HepG2 (cell line): Measurements from ENCODE around the gene TLR6. TPM values are rescaled to one million over a fixed set of nuclear protein-coding genes. Genes with fewer than 3 reads are reported as not detected.

Experiments used
- ATAC-seq: fragments of 200-7000 bp; cut with Tn5 transposase; 3 replicates; pipeline ENCODE4 v1.9.1; 2020; ENCODE audit warnings: mild to moderate bottlenecking, moderate library complexity
- BruUV-seq: library from RNA; stranded (reverse); fragments of 400-500 nt; replicated peaks from 2 replicates; lab custom pipeline; 2021; lab: Mats Ljungman, UMichigan
- CTCF ChIA-PET: fragments of 300-600 bp; formaldehyde crosslinking; extraction: SDS; loops from one replicate; lab custom pipeline; 2021; ENCODE audit warnings: low total read pairs, inconsistent platforms, low intra/inter-chr PET ratio; lab: Yijun Ruan, JAX
- POLR2A ChIA-PET: fragments of 350-600 bp; sonication (Branson Sonifier 250); formaldehyde crosslinking; loops from one replicate; lab custom pipeline; 2020; ENCODE audit warnings: antibody characterized with exemption, inconsistent platforms; lab: Yijun Ruan, JAX
- DNase-seq: peaks from one replicate; pipeline ENCODE4 v3.0.0-alpha.2; 2015; ENCODE audit warnings: low spot score
- FAIRE-seq: peaks from 3 replicates; lab custom pipeline; 2011; peaks lifted over from hg19 to GRCh38; lab: Jason Lieb, UNC
- H2AFZ ChIP-seq: one replicate; pipeline ENCODE4 v1.6.1; 2011; ENCODE audit warnings: low read length, inconsistent platforms
- H3K27ac ChIP-seq: fragments of 300-600 bp; 3 replicates; pipeline ENCODE4 v1.8.0; 2011; ENCODE audit warnings: mixed run types, mild to moderate bottlenecking, mixed read lengths, low read length, inconsistent platforms; ENCODE audit not compliant: insufficient read depth; ENCODE audit errors: extremely low read length
- H3K27me3 ChIP-seq, 2 experiments: fragments of 200-600 bp in 1 of 2; 2 replicates in 1 of 2; 3 replicates in 1 of 2; pipeline versions ENCODE4 v1.6.0 to v1.8.0; 2011; ENCODE audit warnings: low read length in 2 of 2, mild to moderate bottlenecking in 2 of 2, moderate library complexity in 2 of 2, inconsistent platforms in 1 of 2; ENCODE audit not compliant: insufficient read depth in 2 of 2, control insufficient read depth in 1 of 2
- H3K36me3 ChIP-seq, 2 experiments: fragments of 200-600 bp in 1 of 2; replicated peaks in 1 of 2; 2 replicates in 1 of 2; 3 replicates in 1 of 2; pipeline versions ENCODE4 v1.5.1 to v1.8.0; 2011; ENCODE audit warnings: low read length in 2 of 2, inconsistent platforms in 1 of 2; ENCODE audit not compliant: insufficient read depth in 2 of 2, control insufficient read depth in 1 of 2
- H3K4me1 ChIP-seq: 2 replicates; pipeline ENCODE4 v1.5.1; 2012; ENCODE audit warnings: low read length, inconsistent platforms; ENCODE audit not compliant: insufficient read depth
- H3K4me2 ChIP-seq: 2 replicates; pipeline ENCODE4 v1.6.0; 2011; ENCODE audit warnings: low read depth, low read length, inconsistent platforms
- H3K4me3 ChIP-seq, 3 experiments: fragments of 200-600 bp in 1 of 3; sonication (generic), shearing (Covaris generic) in 1 of 3; replicated peaks in 1 of 3; 2 replicates each; pipeline ENCODE4 v1.5.1; 2011 to 2016; ENCODE audit warnings: low read length in 3 of 3, inconsistent platforms in 2 of 3, low read depth in 2 of 3, mild to moderate bottlenecking in 2 of 3, control low read depth in 1 of 3, mixed read lengths in 1 of 3; ENCODE audit not compliant: insufficient read depth in 1 of 3
- H3K79me2 ChIP-seq: one replicate; pipeline ENCODE4 v1.6.1; 2011; ENCODE audit warnings: low read length, inconsistent platforms; ENCODE audit not compliant: insufficient read depth
- H3K9ac ChIP-seq: 2 replicates; pipeline ENCODE4 v1.6.0; 2011; ENCODE audit warnings: mild to moderate bottlenecking, low read depth, low read length, inconsistent platforms; ENCODE audit not compliant: insufficient read depth
- H3K9me3 ChIP-seq: 2 replicates; pipeline ENCODE4 v1.5.1; 2012; ENCODE audit warnings: mild to moderate bottlenecking, low read length
- H4K20me1 ChIP-seq: 2 replicates; pipeline ENCODE4 v1.6.0; 2011; ENCODE audit warnings: inconsistent platforms, mild to moderate bottlenecking, low read length, moderate library complexity; ENCODE audit not compliant: insufficient read depth
- REXO4 ChIP-seq: sonication (generic); formaldehyde crosslinking; IDR thresholded peaks from 2 replicates; pipeline ENCODE4 v1.8.0; 2022; ENCODE audit warnings: missing genetic modification reagents, mild to moderate bottlenecking, borderline replicate concordance
- SMC3 ChIP-seq: IDR thresholded peaks from 2 replicates; pipeline ENCODE4 v1.6.1; 2011; ENCODE audit warnings: low read length, improper control_type of control experiment
- STAG1 ChIP-seq: sonication (generic); formaldehyde crosslinking; IDR thresholded peaks from 2 replicates; pipeline ENCODE4 v1.4.0; 2020; ENCODE audit warnings: missing genetic modification reagents
- WIZ ChIP-seq: sonication (generic); formaldehyde crosslinking; IDR thresholded peaks from 2 replicates; pipeline ENCODE4 v1.5.1; 2020; ENCODE audit warnings: mild to moderate bottlenecking, missing genetic modification reagents
- XBP1 ChIP-seq: sonication (generic); formaldehyde crosslinking; IDR thresholded peaks from 2 replicates; pipeline ENCODE4 v1.5.0; 2020; ENCODE audit warnings: missing genetic modification reagents
- ZNF3 ChIP-seq: IDR thresholded peaks from 2 replicates; pipeline ENCODE4 v1.7.0; 2017; ENCODE audit warnings: inconsistent platforms
- ZNF558 ChIP-seq: sonication (generic); formaldehyde crosslinking; IDR thresholded peaks from 2 replicates; pipeline ENCODE4 v1.9.0; 2022; ENCODE audit warnings: mild to moderate bottlenecking, missing genetic modification reagents, borderline replicate concordance
- WGBS: methylation state at CpG from one replicate; pipeline ENCODE4 v1.1.6; 2017; ENCODE audit warnings: low lambda C conversion rate; 5-methylcytosine and 5-hydroxymethylcytosine counted together
- in situ Hi-C: cut with HindIII; loops from 2 replicates; pipeline ENCODE4 v1.10.0; 2017; ENCODE audit warnings: low pct_unique_long_range_greater_than_20kb; ENCODE audit not compliant: extremely low pct_ligation_motif_present
- intact Hi-C: fragments of 100-400 bp; cut with micrococcal nuclease; formaldehyde crosslinking; loops from one replicate; pipeline ENCODE4 v1.10.0; 2022; ENCODE audit not compliant: unreplicated experiment
- polyA plus RNA-seq, 8 experiments: library from polyadenylated mRNA; depleted of rRNA in 3 of 8; stranded (reverse) in 7 of 8; unstranded in 1 of 8; fragments of >200 nt; fragmentation: Illumina TruSeq in 4 of 8; extraction: Trizol in 4 of 8; gene quantifications; 2 replicates each; pipeline versions ENCODE4 v1.2.1 to v1.2.3, GENCODE V29; 2011 to 2016; ENCODE audit warnings: low read depth in 4 of 8, missing spikeins in 1 of 8, mixed read lengths in 1 of 8; ENCODE audit not compliant: insufficient read depth in 1 of 8
- total RNA-seq, 5 experiments: library from RNA; depleted of rRNA; stranded (reverse); fragments of >200 nt; fragmentation: Illumina TruSeq; extraction: Trizol; gene quantifications; 2 replicates each; pipeline ENCODE4 v1.2.3, GENCODE V29; 2016; ENCODE audit warnings: low read depth in 1 of 5
- TF ChIP-seq, protein P1 (sequence below): sonication (generic); formaldehyde crosslinking; IDR thresholded peaks from 2 replicates; pipeline ENCODE4 v1.5.0; 2020; ENCODE audit warnings: mild to moderate bottlenecking, missing genetic modification reagents, moderate library complexity

The TLR6 gene
- total and polyA plus RNA-seq, 2 of the 13 experiments (the other 11 are each of a cell fraction or from before 2014, with no cell fraction given) = 0.33 to 0.71 TPM

DNA sequence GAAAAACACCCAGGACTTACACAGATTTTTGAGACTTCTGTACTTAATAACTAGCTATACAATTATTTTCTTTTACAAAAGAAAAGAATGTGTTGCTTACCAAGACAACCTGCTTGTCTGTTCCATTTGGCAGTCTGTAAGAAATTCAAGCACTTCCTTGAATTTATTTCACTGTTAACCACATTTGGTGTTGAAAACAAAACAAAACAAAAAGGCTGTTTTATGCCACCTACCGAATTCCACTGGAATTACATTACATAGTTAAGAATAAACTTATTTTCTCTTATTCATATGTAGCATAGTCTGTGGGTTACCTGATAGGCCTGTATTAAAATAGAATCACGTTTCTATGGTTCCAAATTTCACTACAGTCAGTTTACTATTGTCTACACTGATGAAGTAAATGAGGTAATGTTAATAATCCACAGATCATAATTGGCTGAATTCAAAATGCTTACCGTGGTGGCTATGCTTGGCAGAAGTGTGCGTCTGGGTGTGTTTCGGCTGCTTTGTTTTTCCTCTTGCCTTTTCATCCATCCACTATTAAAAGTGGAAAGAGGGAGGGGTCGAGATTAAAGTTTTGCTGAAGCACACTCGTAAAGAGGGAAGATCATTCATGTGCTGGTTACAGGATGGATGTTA, 51.8 kb downstream of the TLR6 start, which contains the start of gene TLR1:
TSS of gene TLR1 (minus strand) at position 138 of the 642 bp plus-strand sequence. CDS start 5,960 bp downstream, outside the sequence.
- peak; percentile 12 for FAIRE-seq

More for the DNA sequence above, 51.8 kb downstream of the TLR6 start, which contains the start of gene TLR1:
- no peaks in the 10 kb centered on the region for H4K20me1 ChIP-seq
- DNase-seq = peak; percentile 25
- 35% methylated on average over 7 of the region's 7 CpGs for WGBS
- BruUV-seq = no TSS peak
- peak within 1 kb of the TSS; percentile 53 for H3K4me2 ChIP-seq
- POLR2A ChIA-PET = no interaction called here
- H3K36me3 ChIP-seq = no peaks in the 10 kb centered on the region
- CTCF ChIA-PET = interaction anchor here (1.0 to 1.2 kb wide), 2 partner anchors 21 to 45 kb away, joined by 3 to 5 read pairs; no protein-coding TSS in a partner anchor
- no peak within 1 kb of the TSS for H3K27ac ChIP-seq
- ATAC-seq = no peak
- H3K4me3 ChIP-seq = peak within 1 kb of the TSS in 1 of 3 experiments; percentile 16; a peak in 2 of 6 replicates
- peak within 1 kb of the TSS; percentile 28 for H2AFZ ChIP-seq
- no peaks in the 10 kb centered on the region for H3K79me2 ChIP-seq
- H3K9me3 ChIP-seq = no peaks in the 10 kb centered on the region; the same call in 1 of the 2 replicates
- TF ChIP-seq XBP1 (CRISPR knock-in tag) = no peak
- no peak for TF ChIP-seq WIZ (CRISPR knock-in tag)
- TF ChIP-seq, protein P1, sequence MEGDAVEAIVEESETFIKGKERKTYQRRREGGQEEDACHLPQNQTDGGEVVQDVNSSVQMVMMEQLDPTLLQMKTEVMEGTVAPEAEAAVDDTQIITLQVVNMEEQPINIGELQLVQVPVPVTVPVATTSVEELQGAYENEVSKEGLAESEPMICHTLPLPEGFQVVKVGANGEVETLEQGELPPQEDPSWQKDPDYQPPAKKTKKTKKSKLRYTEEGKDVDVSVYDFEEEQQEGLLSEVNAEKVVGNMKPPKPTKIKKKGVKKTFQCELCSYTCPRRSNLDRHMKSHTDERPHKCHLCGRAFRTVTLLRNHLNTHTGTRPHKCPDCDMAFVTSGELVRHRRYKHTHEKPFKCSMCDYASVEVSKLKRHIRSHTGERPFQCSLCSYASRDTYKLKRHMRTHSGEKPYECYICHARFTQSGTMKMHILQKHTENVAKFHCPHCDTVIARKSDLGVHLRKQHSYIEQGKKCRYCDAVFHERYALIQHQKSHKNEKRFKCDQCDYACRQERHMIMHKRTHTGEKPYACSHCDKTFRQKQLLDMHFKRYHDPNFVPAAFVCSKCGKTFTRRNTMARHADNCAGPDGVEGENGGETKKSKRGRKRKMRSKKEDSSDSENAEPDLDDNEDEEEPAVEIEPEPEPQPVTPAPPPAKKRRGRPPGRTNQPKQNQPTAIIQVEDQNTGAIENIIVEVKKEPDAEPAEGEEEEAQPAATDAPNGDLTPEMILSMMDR (CRISPR knock-in tag) = peak; percentile 50
- no peak for TF ChIP-seq ZNF558
- TF ChIP-seq STAG1 = peak; percentile 31; the same call in 1 of the 2 replicates
- TF ChIP-seq REXO4 = no peak
- no peak for TF ChIP-seq ZNF3
- peak; percentile 30; the same call in 1 of the 2 replicates for TF ChIP-seq SMC3
- TF ChIP-seq, all 625 proteins: peak for 3
- Histone ChIP-seq H3K4me1 (peaks cover 12% of the 10 kb centered on the region), H3K27me3 (peaks cover 0 to 8% of the 10 kb centered on the region in 2 experiments; a peak in 1 of 5 replicates), H3K9ac (no peak within 1 kb of the TSS)
- in situ Hi-C loops = no loop called here
- intact Hi-C loops = loop anchor here (1.0 kb wide), 1 partner anchor 45 kb away; no protein-coding TSS in a partner anchor
